GM18951 (cell line): ENCODE results near the gene CDH2.

ENCODE experiments used
- POLR2A ChIP-seq: IDR thresholded peaks from 4 replicates; pipeline ENCODE4 v1.6.1; 2011; ENCODE audit warnings: mild to moderate bottlenecking; ENCODE audit not compliant: insufficient read length, insufficient read depth; ENCODE audit errors: extremely low read depth
- in situ Hi-C: fragments of 300-500 bp; cut with MboI; formaldehyde crosslinking; loops from one replicate; pipeline ENCODE4 v1.12.0; 2022; ENCODE audit warnings: low sequenced_read_pairs, mixed read lengths, inconsistent platforms; ENCODE audit not compliant: unreplicated experiment

The CDH2 gene

DNA sequence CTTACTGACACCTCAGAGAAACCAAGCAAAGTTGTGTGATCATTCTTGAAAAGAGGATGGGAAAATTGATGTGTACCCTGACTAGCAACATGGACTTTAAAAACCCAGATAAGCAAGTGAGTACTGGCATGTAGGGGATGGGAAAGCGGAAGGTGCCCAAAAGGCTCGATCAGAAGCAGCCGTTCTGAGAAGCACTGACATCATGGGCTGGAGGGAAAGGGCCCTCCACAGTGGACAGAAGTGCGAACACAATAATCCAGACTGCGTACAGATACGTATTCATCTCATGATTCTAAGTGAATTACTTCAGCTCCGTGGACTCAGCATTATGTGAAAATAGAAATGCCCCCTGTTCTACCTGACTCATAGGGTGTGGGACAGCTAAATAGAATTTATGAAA, 42.2 kb downstream of the CDH2 start:
- in situ Hi-C loops: no loop called here
- no peak for TF ChIP-seq POLR2A

DNA sequence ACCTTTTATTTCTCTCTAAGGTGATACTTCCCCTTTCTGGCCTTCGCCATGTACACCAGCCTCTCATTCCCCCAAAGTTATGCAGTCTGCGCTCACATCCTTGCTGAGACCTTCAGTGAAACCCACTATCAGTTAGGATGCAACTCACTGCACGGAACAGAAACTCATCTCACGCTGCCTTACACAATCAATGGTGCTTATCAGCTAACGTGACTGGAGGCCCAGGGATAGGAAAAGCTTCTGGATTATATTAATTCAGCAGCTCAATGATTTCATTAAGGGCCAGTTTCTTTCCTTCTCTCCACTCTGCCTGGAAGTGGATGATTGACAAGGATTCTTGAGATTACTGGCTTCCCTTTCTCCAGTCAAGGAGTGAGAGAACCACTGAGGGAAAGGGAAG, 44.8 kb downstream of the CDH2 start:
- no peak for TF ChIP-seq POLR2A
- in situ Hi-C loops: no loop called here

DNA sequence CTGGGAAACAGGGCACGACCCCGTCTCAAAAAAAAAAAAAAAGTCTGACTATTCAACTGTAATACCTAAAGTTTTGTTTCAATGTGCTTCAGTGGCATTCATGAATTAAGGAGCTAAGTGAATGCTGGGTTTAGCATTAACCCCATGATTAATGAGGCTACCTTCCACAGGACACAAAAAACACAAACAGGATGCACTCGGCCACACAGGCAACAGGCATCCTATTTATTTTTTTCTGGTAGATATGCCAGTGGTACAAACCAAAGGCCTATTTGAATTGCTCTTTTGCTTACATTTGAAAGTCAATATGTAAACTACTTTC, 48.3 kb downstream of the CDH2 start:
- in situ Hi-C loops: no loop called here

DNA sequence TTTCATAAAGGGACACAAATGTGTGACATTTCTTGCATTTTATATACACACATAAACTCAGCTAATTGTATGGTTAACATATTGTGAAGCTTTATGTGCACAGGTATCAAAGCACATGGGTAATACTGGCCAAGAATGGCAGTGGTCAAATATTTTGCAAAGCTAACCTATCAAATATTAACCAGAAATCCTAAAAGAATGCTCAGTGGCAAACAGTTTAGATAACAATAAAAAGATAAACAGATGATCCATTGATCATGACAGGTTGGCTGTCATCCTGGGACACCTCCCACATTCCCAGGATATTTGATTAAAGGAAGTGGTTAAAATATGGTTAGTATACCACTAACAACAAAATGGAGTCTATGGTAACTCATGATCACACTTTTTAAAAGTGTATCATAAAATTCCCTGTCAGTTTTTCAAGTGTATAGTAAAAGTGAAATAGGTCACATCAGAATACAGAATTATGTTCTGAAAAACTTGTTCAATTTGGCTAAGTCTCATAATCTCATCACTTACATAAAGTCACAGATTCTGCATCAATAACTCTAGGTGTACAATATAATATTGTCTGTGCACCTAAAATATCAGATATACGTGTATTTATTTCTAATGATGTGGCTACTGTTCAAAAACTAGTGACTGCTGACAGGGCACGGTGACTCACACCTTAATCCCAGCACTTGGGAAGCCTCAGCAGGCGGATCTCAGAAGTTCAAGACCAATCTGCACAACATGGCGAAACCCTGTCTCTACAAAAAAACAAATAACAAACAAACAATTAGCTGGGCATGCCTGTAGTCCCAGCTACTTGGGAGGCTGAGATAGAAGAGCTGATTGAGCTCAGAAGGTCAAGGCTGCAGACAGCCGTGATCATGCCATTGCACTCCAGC, 48.9 kb downstream of the CDH2 start:
- no peak for TF ChIP-seq POLR2A
- in situ Hi-C loops: no loop called here

More for the DNA sequence above, 48.3 kb downstream of the CDH2 start:
- no peak for TF ChIP-seq POLR2A

DNA sequence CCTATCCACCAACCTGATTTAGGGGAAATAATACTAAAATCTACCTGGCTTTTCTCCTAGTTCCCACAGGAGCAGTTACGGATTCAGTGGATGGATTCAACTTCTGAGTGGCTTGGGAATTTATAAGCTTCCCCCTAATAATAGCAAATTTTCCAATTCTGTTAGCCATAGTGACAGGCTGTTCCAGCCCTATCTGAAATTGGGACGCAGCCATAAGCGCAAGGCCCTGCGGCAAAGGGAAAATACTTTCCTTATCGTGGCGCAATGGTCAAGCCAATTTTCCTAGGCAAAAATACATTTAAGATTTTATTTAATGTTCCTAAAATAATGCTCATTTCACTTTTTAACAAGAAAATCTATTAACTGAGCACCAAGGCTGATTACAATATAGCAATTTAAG, 49.7 kb downstream of the CDH2 start:
- in situ Hi-C loops: no loop called here
- TF ChIP-seq POLR2A: no peak

- in situ Hi-C loops: no loop called here
- TF ChIP-seq POLR2A: no peak
Observed at GRCh38 chr18:28126768-28127167, 50.2 kb downstream of the CDH2 start.

DNA sequence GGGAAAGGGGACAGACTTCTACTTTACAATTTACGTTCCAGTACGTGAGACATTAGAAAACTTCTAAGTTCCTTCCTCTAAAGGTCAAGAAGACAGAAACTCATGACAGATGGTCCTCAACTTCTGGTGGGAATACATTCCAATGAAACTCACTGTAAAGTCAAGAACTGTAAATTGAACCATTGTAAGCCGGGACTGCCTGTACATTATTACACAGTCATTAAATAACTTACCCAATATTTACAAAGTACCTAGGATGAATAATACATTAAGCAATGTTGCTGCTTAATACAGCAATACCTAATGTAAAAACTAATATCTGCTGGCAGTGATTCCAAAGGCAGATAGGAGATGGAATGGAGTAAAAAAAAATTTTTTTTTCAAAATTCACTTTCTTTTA, 51.9 kb downstream of the CDH2 start:
- no peak for TF ChIP-seq POLR2A

DNA sequence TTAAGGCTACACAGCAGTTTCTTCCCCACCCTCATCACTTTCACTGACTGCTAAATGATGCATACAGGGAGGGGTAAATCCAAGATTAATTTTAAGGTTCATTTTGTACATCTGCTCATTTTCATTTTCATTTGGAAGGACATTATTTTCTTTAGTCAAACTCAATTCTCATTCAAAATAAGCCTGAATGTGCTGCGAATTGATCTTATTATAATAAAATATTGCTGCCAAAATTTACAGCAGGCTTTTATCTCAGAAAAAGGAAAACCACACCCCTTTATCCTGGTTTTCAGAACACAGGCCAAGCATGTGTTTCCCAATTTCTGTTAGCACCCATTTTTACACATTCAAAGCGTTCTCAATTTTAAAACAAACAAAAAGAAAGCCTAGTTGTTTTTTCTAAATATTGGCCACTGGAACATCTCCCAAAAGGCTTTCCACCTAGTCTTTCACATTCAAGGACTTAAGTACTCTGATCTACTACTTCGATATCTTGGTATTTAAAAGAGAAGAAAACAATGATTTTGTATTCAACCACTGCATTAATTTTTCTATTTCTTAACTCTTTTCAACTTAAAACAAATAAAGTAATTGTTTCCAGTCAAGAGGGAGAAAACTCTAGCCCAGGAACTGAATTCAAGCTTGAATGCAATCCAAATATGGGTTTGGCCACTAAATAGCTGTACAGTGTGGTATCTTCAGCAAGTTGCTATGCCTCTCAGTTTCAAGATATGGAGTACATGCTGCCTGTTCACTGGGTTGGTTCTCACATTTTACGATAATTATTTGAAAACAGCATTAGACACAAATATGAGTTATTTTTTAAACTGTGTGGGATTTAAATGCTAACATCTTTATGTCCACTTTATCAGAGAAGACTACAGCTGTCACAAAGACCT, 52.5 kb downstream of the CDH2 start:
- TF ChIP-seq POLR2A: no peak
- in situ Hi-C loops: no loop called here

More for the DNA sequence above, 51.9 kb downstream of the CDH2 start:
- in situ Hi-C loops: no loop called here

GRCh38 chr18:28123401-28124030, 53.4 kb downstream of the CDH2 start:
- in situ Hi-C loops: no loop called here
- TF ChIP-seq POLR2A: no peak

DNA sequence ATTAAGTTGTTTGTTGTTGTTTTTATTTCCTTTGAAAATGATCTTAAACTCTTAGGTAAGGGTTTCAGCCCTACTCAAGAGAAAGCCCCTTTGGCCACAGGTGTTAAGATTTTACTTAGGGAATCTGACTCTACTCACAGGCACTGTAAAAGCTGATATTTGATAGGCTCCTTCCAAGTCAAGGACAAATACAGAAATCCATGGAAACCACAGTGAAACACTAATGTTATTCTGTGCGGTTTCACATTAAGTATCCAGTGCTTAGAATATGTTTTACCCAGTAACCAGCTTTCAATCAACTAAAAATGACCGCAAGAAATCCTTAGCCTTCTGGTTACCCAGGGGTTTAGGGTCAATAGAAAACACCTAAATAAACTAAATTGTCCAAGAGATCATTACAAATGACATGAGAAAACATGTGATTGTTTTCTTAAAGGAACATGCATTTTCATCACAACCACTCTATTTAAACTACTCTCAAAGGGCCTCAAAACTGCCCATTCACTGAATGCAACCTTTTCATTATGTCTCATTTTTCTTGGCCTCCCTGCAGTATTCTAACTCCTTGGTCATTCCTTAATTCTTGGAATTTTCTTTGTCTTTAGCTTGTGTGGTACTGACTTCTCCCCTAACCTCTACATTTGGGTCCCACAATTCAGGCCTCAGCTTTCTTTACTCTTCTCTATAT, 56.0 kb downstream of the CDH2 start:
- in situ Hi-C loops: no loop called here
- TF ChIP-seq POLR2A: no peak

- in situ Hi-C loops: no loop called here
Observed at GRCh38 chr18:28116461-28116860, 60.5 kb downstream of the CDH2 start.

GRCh38 chr18:28115149-28115550, 61.8 kb downstream of the CDH2 start:
- in situ Hi-C loops: no loop called here

More at GRCh38 chr18:28116461-28116860, 60.5 kb downstream of the CDH2 start:
- no peak for TF ChIP-seq POLR2A

DNA sequence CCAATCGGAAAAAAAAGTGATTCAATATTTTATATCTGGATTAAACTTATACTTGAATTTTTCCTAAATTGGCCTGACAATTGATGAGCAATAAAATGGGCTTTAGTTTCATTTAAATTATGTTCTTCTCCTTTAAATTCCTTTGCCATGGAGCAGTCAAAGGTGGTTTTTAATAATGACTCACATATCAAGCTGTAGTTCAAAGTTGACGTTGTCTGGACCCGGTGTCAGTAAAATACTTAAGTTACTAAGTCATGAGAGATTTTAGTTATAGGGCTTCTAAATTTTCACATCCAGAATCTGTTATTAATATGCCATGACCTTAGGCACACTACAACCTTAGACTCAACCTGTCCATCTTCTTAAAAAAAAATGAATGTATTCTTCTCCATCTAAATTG, 62.5 kb downstream of the CDH2 start:
- in situ Hi-C loops: no loop called here
- TF ChIP-seq POLR2A: no peak

More at GRCh38 chr18:28115149-28115550, 61.8 kb downstream of the CDH2 start:
- no peak for TF ChIP-seq POLR2A
